HCT116 (cell line): ENCODE data around the gene SLC44A2.

Experiments used
- CBX3 ChIP-seq: IDR thresholded peaks from 2 replicates; pipeline ENCODE4 v1.6.1; 2012; ENCODE audit warnings: low read depth
- CTCF ChIP-seq, 3 experiments: fragments of 200-600 bp in 1 of 3; sonication (generic) in 1 of 3; IDR thresholded peaks in 2 of 3; conservative IDR thresholded peaks in 1 of 3; 2 replicates each; pipeline ENCODE4 v1.5.1; 2012 to 2017; ENCODE audit warnings: low read depth in 2 of 3, low read length in 2 of 3, antibody characterized with exemption in 1 of 3, borderline replicate concordance in 1 of 3, control low read depth in 1 of 3, mild to moderate bottlenecking in 1 of 3, mixed read lengths in 1 of 3, mixed run types in 1 of 3, moderate library complexity in 1 of 3; ENCODE audit not compliant: insufficient read depth in 1 of 3
- EGR1 ChIP-seq: IDR thresholded peaks from 2 replicates; pipeline ENCODE4 v1.6.1; 2012; ENCODE audit warnings: low read depth
- EZH2 ChIP-seq: fragments of 200-600 bp; sonication (generic); IDR thresholded peaks from 2 replicates; pipeline ENCODE4 v1.6.1; 2017; ENCODE audit warnings: antibody characterized with exemption, mixed run types
- MAX ChIP-seq: IDR thresholded peaks from 2 replicates; pipeline ENCODE4 v1.6.1; 2012
- POLR2AphosphoS5 ChIP-seq: IDR thresholded peaks from 2 replicates; pipeline ENCODE4 v1.6.1; 2011; ENCODE audit warnings: mild to moderate bottlenecking, low read depth, low read length, moderate library complexity

DNA sequence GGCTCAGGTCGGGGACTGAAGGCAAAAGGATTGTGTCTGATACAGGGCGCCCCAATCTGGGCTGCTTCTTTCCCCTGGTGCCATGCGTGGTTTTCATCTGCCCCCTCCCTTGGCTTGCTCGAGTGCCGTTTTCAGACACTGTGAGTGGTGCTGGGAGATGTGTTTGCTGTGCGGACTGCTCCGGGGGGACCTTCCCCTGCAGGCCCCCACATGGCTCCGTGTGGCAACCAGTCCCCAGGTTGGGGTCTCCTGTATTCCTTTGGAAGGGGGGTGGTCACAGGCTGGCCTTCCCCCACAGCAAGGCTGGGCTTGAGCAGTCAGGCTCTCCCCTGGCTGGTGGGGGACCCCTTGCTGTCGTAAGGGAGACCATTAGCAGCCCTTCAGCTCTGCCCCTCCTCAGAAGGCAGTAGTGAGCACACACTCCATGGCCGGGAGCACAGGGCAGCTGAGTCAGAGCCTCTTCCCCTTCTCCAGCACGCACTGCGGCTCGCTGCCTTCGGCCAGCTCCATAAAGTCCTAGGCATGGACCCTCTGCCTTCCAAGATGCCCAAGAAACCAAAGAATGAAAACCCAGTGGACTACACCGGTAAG is 55.3 kb downstream of the SLC44A2 start:
- TF ChIP-seq MAX (no peak), POLR2AphosphoS5 (no peak), CTCF (IDR thresholded peaks at IDR 0.05 in 2 of 3, conservative IDR thresholded peaks at IDR 0.05 in 1 of 3; ENCODE audit: borderline replicate concordance in 1 of 3, insufficient read depth in 1 of 3, low read depth in 2 of 3, low read length in 2 of 3) (no peak), EGR1 (no peak), CBX3 (no peak), EZH2 (no peak)
